Skin epidermis (tissue), 12 donors: Measurements from ENCODE around the gene LZTFL1.
"Not testable (repeated sequence)": the region's sequence is repeated elsewhere in the genome, so short reads cannot be mapped to it uniquely, and the experiment has no call there.

ENCODE experiments used
- H3K27ac ChIP-seq, 21 experiments: fragments of 200-600 bp; sonication (generic) in 11 of 21; one replicate each; pipeline ENCODE4 v1.5.0; 2020; ENCODE audit warnings: mild to moderate bottlenecking in 3 of 21, inconsistent platforms in 2 of 21, moderate library complexity in 2 of 21
- H3K4me3 ChIP-seq, 7 experiments: fragments of 200-600 bp; sonication (generic) in 2 of 7; one replicate each; pipeline ENCODE4 v1.5.0; 2020; ENCODE audit warnings: inconsistent platforms in 2 of 7, mild to moderate bottlenecking in 2 of 7, moderate library complexity in 1 of 7

Gene LZTFL1

DNA sequence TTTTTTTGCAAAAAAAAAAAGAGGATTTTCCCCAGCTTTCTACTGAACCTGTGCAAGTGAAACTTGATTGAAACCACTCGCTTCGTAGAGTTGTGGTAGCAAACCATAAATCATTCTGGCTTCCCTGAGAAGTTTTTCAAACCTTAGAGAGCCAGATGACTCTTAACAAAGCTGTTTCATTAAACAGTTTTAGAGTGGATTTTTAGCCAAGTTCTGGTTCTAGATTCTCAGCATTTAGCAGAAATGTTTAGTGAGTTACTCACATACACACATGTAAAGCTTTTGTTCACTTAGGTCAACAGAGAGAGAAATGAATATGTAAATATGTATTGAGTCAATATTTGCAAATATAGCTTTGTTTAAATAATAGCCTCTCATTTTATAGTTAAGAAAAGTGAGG, 26.3 kb upstream of the LZTFL1 start:
- Histone ChIP-seq H3K27ac (no peak overlapping the region), H3K4me3 (no peak overlapping the region)

GRCh38 chr3:45865563-45865962, 23.6 kb upstream of the LZTFL1 start:
- Histone ChIP-seq H3K27ac (no peak overlapping the region), H3K4me3 (no peak overlapping the region)

DNA sequence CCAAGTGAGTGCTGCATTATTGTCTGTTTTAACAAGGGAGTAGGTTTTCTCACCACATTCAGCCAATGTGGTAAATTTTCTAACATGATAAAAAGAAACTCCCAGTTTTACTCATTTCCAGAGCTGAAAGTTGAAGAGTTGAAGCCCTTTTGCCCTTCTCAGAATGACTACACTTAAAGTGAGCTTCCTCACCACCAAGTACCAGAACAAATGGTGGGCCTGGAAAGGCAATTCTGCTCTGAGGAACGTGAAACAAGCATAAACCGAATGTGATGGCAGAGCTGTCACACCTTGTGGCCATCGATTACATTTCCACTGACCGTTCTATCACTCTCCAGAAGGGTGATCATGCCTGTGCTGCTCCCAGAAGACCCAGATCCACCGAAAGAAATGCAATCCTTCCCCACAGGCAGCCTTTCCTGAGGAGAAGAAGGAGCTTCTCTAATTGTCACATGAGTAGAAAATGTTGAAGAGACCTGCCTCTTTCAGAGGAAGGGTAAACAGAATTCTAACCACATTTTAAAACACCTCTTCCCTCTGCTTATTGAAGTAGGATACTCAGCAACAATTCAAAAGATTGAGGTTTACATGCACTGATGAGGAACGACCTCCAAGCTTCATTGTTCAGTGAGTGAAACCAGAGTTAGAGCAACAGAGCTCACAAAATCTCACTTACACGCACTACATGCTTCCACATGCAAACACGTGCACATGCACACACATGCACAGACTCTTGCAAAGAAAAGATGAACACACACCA, 23.0 kb upstream of the LZTFL1 start:
- Histone ChIP-seq H3K27ac (no peak overlapping the region), H3K4me3 (no peak overlapping the region)

- H3K27ac ChIP-seq: no peak overlapping the region
These were observed 19.3 kb upstream of the LZTFL1 start for GRCh38 chr3:45861043-45861719.

DNA sequence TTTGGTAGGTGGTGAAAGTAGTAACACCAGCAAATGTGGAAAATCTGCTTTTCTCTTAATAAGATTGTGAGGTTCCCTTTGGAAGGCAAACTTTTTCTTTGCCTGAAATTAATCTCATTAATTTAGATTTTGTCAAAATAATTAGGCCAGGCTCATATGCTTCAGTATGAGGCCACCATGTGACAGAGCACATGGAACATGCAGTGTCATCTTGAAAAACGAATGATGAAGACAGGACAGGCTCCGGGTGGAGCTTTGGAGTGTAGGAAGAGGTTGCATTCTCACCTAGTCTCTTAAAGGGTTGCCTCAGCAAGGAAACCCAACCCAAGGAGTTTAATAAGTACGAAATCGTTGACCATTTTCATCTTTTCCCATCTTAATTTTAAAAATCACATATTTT, 18.6 kb upstream of the LZTFL1 start:
- Histone ChIP-seq H3K27ac (no peak overlapping the region), H3K4me3 (no peak overlapping the region)

More at GRCh38 chr3:45861043-45861719, 19.3 kb upstream of the LZTFL1 start:
- no peak overlapping the region for H3K4me3 ChIP-seq

DNA sequence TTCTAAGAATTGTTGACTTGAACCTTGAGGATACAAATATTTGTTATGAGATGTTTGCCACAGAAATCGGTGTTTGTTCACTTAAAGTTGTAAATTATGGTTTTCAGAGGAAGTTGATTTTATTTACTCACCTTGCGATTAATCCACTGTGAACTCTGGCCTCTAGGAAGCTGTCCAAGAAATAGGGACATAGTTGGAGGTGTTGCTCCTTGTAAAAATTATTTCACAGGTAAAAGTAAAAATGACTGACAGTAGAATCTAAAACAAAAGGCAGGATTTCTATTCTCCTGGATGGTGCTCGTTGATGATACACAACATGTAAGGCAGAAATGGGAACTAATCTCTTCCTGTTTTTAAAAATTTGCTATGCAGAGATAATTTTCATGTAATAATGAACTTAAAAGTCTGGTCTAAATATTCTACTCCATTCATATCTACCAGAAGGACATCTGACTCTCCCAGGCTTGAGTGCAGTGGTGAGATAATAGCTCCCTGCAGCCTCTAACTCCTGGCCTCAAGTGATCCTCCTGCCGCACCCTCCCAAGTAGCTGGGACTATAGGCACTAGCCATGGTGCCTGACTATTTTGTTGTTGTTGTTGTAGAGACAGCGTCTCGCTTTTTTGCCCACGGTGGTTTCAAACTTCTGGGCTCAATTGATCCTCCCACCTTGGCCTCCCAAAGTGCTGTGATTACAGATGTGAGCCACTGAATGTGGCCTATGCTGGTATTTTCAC, 17.1 kb upstream of the LZTFL1 start:
- Histone ChIP-seq H3K4me3 (no peak overlapping the region), H3K27ac (no peak overlapping the region)

GRCh38 chr3:45857024-45857423, 15.1 kb upstream of the LZTFL1 start:
- H3K27ac ChIP-seq, H3K4me3 ChIP-seq: not testable (repeated sequence)

GRCh38 chr3:45856323-45856722, 14.4 kb upstream of the LZTFL1 start:
- not testable (repeated sequence) for H3K4me3 ChIP-seq, H3K27ac ChIP-seq

DNA sequence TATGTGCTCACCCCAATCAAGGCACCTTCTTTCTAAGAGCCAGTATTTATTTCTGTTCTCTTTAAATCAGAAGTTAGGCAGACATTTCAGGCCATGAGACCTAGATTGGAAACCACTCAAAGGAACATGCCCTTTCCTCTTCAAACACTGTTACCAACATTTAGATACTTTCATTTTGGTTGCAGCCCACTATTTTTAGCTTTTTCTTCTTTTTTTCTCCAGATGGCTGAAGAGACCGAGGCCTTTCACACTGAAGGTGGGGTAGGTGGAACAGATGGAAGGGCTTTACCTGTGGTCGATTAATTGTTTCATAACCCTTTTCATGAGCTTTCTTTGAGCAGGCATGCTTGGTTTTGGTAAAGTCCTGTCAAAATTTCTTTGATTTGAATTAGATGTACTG, 10.9 kb upstream of the LZTFL1 start:
- Histone ChIP-seq H3K27ac (no peak overlapping the region), H3K4me3 (no peak overlapping the region)

GRCh38 chr3:45848392-45848791, 6.5 kb upstream of the LZTFL1 start:
- no peak overlapping the region for H3K4me3 ChIP-seq

DNA sequence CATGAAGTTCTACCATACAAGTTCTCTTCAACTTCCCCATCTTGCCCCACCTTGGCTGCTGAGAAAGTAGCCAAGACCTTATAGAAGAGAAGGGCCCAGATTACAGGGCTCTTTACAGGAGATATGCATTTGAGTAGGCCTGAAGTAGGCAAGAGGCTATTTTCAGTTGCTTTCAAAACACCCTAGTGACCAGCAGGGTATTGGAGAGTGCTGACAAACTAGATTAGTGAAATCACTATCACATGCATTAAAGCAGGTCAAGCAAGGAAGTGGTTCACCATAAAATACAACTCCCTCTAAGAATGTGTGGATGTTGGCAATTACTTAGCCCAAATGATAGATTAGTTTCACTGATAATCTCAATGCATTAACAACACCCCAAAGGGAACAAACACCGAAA, 2.7 kb upstream of the LZTFL1 start:
- Histone ChIP-seq H3K27ac (no peak overlapping the region), H3K4me3 (no peak overlapping the region)

More at GRCh38 chr3:45848392-45848791, 6.5 kb upstream of the LZTFL1 start:
- no peak overlapping the region for H3K27ac ChIP-seq

- no peak overlapping the region for H3K4me3 ChIP-seq
- H3K27ac ChIP-seq: no peak overlapping the region
These were observed 1.1 kb upstream of the LZTFL1 start for GRCh38 chr3:45842851-45843625.

DNA sequence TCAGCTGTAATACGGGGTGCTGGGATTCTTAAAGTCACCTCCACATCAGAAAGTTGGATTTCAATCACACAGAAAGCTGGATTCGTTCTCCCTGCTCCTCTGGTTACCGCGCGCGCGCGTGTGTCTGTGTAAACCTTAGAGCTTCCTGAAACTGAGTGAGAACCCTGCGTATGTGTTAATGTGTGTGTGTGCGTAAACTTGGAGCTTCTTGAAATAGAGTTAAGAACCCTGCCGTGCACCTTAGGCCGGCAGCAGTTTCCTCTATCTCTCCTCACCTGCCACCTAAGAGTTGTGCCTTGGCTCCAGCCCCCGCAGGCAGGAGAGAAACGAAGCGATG, 531 bp downstream of the LZTFL1 start:
- peak overlapping the region in 19 of 21 experiments; percentile 14 to 86 (median 65) for H3K27ac ChIP-seq

DNA sequence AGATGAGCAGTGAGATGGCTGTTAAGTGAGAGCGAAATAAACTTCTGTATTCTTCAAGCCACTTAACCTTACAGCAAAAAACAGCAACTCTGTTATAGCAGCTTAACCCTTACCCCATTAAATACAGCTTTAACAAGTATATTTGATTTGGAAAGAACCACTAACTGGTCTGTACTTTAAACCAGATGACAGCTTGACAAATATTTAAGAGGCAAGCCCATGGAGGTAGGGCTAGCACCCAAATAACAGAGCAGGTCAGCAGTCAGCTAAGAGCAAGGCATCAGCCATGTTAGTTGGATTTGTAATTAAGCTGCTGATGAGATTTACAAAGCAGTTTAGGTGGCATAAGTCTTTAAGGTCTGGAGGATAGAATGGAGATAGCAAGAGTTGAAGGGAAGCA, 3.5 kb downstream of the LZTFL1 start:
- Histone ChIP-seq H3K27ac (no peak overlapping the region), H3K4me3 (no peak overlapping the region)

More for the DNA sequence above, 531 bp downstream of the LZTFL1 start:
- peak overlapping the region; percentile 58 to 97 (median 84) for H3K4me3 ChIP-seq

GRCh38 chr3:45832699-45833098, 9.2 kb downstream of the LZTFL1 start:
- no peak overlapping the region for H3K27ac ChIP-seq
- H3K4me3 ChIP-seq: no peak overlapping the region

DNA sequence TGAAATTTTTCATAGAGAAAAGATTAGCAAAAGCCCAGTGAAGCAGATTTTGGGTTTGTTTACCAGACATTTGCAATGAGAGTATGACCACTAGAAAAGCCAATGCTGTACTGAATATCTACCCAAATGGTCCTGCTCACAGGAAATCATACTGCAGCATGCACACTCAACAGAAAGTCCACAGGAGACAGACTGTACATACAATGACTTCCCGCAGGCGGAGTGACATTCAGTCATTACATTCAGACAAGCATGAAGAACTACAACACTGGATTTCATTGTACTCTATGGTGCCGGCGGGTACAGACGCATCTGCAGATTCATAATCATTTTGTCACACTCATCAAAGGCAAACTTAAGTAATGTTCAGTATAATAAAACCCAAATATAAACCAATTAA, 11.8 kb downstream of the LZTFL1 start:
- no peak overlapping the region for H3K4me3 ChIP-seq
- no peak overlapping the region for H3K27ac ChIP-seq

DNA sequence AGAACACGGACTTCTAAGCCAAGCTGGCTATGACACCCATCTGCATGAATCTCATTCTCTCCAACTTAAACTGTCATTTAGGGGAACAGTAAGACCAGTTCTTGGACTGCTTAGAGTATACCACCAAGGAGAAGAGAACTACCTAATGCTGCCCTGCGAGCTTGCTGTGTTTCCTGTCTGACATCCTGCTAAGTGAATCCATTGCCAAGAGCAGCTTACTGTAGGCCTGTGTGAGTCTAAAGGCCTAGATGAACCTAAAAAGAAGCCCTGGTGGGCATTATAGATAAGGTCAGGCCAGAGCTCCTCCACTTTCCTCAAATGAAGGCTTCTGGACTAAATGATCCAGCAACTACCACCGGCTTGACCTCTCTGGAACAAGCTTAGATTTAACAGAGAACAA, 15.0 kb downstream of the LZTFL1 start:
- no peak overlapping the region for H3K4me3 ChIP-seq
- H3K27ac ChIP-seq: no peak overlapping the region

DNA sequence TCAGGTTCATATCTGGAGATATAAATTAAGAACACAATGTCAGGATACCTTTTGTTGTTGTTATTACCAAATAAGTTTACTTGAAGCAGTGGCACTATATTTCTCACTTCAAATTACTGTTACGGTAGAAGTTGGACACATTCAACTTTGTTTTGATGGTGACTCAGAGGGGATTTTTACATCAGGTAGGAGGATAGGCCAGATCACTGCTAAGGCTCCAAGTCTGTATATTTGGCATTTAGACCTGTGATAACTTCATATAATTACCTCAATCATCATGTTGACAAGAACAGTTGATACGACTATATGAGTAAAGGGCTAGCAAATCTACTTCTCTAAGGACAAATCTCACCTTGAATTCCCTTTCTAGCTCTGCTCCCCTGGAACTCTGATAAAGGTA, 15.6 kb downstream of the LZTFL1 start:
- Histone ChIP-seq H3K4me3 (no peak overlapping the region), H3K27ac (no peak overlapping the region)

DNA sequence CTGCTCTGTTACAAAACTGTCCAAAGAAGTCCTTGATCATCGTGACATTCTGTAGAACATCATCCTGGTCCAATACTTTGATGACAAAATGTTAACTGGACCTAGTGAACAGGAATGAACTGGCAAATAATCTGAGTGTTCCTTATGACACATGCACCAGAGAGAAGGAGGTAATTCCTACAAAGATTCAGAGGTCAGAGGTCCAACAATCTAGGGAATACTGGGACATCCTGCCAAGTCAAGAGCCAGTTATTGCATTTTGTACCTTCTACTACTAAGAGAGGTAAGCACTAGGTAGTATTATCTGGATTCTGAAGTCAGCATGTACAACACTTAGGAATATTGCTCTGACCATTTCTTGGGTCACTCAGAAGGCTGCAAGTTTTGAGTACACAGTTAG, 20.8 kb downstream of the LZTFL1 start:
- H3K27ac ChIP-seq: no peak overlapping the region
- H3K4me3 ChIP-seq: no peak overlapping the region

DNA sequence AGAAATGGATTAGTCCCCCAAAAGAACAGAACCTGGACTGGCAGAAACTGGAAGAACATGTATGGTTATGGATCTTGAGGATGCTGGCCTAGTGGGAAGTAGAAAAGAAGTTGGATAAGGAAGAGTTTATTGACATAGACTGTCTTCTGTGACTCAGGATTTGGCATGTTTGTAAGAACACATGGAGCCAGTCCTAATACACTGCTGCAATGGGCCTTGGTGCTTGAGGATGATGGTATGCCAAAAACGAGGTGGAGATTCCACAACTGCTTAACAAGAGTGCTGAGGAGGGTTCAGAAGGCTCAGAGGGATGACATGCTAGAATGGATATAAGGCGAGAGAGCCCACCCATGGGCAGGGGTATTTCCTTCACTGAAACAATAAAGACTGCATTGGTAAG, 22.4 kb downstream of the LZTFL1 start:
- no peak overlapping the region for H3K27ac ChIP-seq
- no peak overlapping the region for H3K4me3 ChIP-seq
